ENCODE data around the gene IL34. TPM values are rescaled to one million over a fixed set of nuclear protein-coding genes. Genes with fewer than 3 reads are reported as not detected.

The IL34 gene
- total and polyA plus RNA-seq, 2 of the 13 experiments (the other 11 are each of a cell fraction or from before 2014, with no cell fraction given), result 1.2 to 1.3 TPM

- TF ChIP-seq PITX1 (CRISPR knock-in tag; IDR thresholded peaks at IDR 0.05), result no peak
- TF ChIP-seq KMT2A (CRISPR knock-in tag; IDR thresholded peaks at IDR 0.05), result no peak
- no peak for TF ChIP-seq ZSCAN30 (CRISPR knock-in tag; IDR thresholded peaks at IDR 0.05)
- TF ChIP-seq KDM4B (CRISPR knock-in tag; IDR thresholded peaks at IDR 0.05), result no peak
- TF ChIP-seq PRDM4 (CRISPR knock-in tag; IDR thresholded peaks at IDR 0.05; ENCODE audit: borderline replicate concordance), result no peak
- TF ChIP-seq CEBPB (IDR thresholded peaks at IDR 0.05; ENCODE audit: borderline replicate concordance, low read depth, low read length), result no peak
- no peak for TF ChIP-seq CCAR2 (optimal IDR thresholded peaks at IDR 0.05; ENCODE audit: low read depth, low read length)
- peak; percentile 63; the same call in 1 of the 2 replicates for TF ChIP-seq MXD1 (CRISPR knock-in tag; IDR thresholded peaks at IDR 0.05)
- TF ChIP-seq ATF1 (CRISPR knock-in tag; IDR thresholded peaks at IDR 0.05), result no peak
- TF ChIP-seq UBTF (CRISPR knock-in tag; IDR thresholded peaks at IDR 0.05), result peak; percentile 64
- TF ChIP-seq PRPF4 (IDR thresholded peaks at IDR 0.05; ENCODE audit: low read depth, low read length, poor library complexity, severe bottlenecking), result no peak
- no peak; the same call in 1 of the 2 replicates for TF ChIP-seq ETS1 (CRISPR knock-in tag; IDR thresholded peaks at IDR 0.05)
- TF ChIP-seq ZNF468 (CRISPR knock-in tag; IDR thresholded peaks at IDR 0.05), result no peak
- TF ChIP-seq STAG1 (CRISPR knock-in tag; IDR thresholded peaks at IDR 0.05), result no peak
- no peak; the same call in 1 of the 2 replicates for TF ChIP-seq ZNF446 (CRISPR knock-in tag; IDR thresholded peaks at IDR 0.05)
- 0 out of 2 replicates have a peak, but pooled peaks have one; percentile 17 for TF ChIP-seq TERF1 (CRISPR knock-in tag; IDR thresholded peaks at IDR 0.05)
- no peak for TF ChIP-seq STAT6 (CRISPR knock-in tag; IDR thresholded peaks at IDR 0.05; ENCODE audit: borderline replicate concordance)
- TF ChIP-seq ZNF224 (CRISPR knock-in tag; IDR thresholded peaks at IDR 0.05), result no peak
These were observed 38.9 kb downstream of the IL34 start (continued) for GRCh38 chr16:70685061-70685937.
